ENCODE results near the gene CELF1.
A peak's percentile ranks its signal among the peaks of the same experiment; 100 is the strongest.

Gene CELF1

GRCh38 chr11:47552566-47553405, at the start of gene CELF1:
Gene CELF1, minus strand, starts transcription at chr11:47553132. Its CDS starts 53,609 bp downstream, at chr11:47499523.
- TF ChIP-seq NFIC (IDR thresholded peaks at IDR 0.05) (no peak), ZBTB7A (IDR thresholded peaks at IDR 0.05; ENCODE audit: low read depth) (peak; percentile 21; the same call in 1 of the 2 replicates), EP300 (IDR thresholded peaks at IDR 0.05; ENCODE audit: borderline replicate concordance) (peak; percentile 35; the same call in 1 of the 2 replicates), EGR1 (IDR thresholded peaks at IDR 0.05) (0 out of 2 replicates have a peak, but pooled peaks have one; percentile 53), MAX (IDR thresholded peaks at IDR 0.05) (peak; percentile 80), TEAD4 (IDR thresholded peaks at IDR 0.05) (peak; percentile 56), FOXM1 (IDR thresholded peaks at IDR 0.05; ENCODE audit: borderline replicate concordance, low read depth) (no peak), USF1 (IDR thresholded peaks at IDR 0.05) (no peak), CEBPB (IDR thresholded peaks at IDR 0.05) (no peak), TCF12 (IDR thresholded peaks at IDR 0.05; ENCODE audit: low read depth) (peak; percentile 36; the same call in 1 of the 2 replicates), RAD21 (IDR thresholded peaks at IDR 0.05; ENCODE audit: low read depth) (peak; percentile 38; the same call in 1 of the 2 replicates), REST (IDR thresholded peaks at IDR 0.05; ENCODE audit: low read depth) (no peak), TAF1 (IDR thresholded peaks at IDR 0.05; ENCODE audit: low read depth) (peak; percentile 73), YY1 (IDR thresholded peaks at IDR 0.05; ENCODE audit: low read depth) (peak; percentile 97), CREB1 (IDR thresholded peaks at IDR 0.05; ENCODE audit: low read depth) (no peak)

- TF ChIP-seq RAD21 (IDR thresholded peaks at IDR 0.05; ENCODE audit: low read depth) (no peak), REST (IDR thresholded peaks at IDR 0.05; ENCODE audit: low read depth) (no peak), TAF1 (IDR thresholded peaks at IDR 0.05; ENCODE audit: low read depth) (no peak)
Observed at GRCh38 chr11:47599902-47600301, 47.0 kb upstream of the CELF1 start.

GRCh38 chr11:47595967-47596366, 43.0 kb upstream of the CELF1 start:
- no peak for TF ChIP-seq USF1 (IDR thresholded peaks at IDR 0.05)

GRCh38 chr11:47595029-47595428, 42.1 kb upstream of the CELF1 start:
- TF ChIP-seq NFIC (IDR thresholded peaks at IDR 0.05) (no peak), EGR1 (IDR thresholded peaks at IDR 0.05) (no peak), ZBTB7A (IDR thresholded peaks at IDR 0.05; ENCODE audit: low read depth) (no peak), REST (IDR thresholded peaks at IDR 0.05; ENCODE audit: low read depth) (no peak), TAF1 (IDR thresholded peaks at IDR 0.05; ENCODE audit: low read depth) (no peak), YY1 (IDR thresholded peaks at IDR 0.05; ENCODE audit: low read depth) (no peak), RAD21 (IDR thresholded peaks at IDR 0.05; ENCODE audit: low read depth) (no peak), FOXM1 (IDR thresholded peaks at IDR 0.05; ENCODE audit: borderline replicate concordance, low read depth) (no peak)

Data from Ishikawa (cell line).